ENCODE data around the gene MANSC1. TPM values are rescaled to one million over a fixed set of nuclear protein-coding genes. Genes with fewer than 3 reads are reported as not detected.
A peak's percentile ranks its signal among the peaks of the same experiment; 100 is the strongest.

Gene MANSC1
- total RNA-seq, 1 donor, result 10.9 TPM

DNA sequence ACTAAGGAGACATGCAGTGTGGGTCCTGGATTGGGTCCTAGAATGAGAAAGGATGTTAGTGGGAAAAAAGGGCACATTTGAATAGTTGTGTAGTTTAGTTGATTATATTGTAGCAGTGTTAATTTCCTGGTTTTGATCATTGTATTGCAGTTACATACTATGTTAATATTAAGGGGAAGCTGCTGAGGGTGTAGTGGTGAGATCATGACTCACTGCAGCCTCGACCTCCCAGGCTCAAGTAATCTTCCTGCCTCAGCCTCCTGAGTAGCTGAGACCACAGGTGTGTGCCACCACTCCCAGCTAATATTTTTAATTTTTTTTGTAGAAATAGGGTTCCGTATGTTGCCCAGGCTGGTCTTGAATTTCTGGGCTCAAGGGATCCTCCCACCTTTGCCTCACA, 28.6 kb upstream of the MANSC1 start:
- TF ChIP-seq, protein P1, sequence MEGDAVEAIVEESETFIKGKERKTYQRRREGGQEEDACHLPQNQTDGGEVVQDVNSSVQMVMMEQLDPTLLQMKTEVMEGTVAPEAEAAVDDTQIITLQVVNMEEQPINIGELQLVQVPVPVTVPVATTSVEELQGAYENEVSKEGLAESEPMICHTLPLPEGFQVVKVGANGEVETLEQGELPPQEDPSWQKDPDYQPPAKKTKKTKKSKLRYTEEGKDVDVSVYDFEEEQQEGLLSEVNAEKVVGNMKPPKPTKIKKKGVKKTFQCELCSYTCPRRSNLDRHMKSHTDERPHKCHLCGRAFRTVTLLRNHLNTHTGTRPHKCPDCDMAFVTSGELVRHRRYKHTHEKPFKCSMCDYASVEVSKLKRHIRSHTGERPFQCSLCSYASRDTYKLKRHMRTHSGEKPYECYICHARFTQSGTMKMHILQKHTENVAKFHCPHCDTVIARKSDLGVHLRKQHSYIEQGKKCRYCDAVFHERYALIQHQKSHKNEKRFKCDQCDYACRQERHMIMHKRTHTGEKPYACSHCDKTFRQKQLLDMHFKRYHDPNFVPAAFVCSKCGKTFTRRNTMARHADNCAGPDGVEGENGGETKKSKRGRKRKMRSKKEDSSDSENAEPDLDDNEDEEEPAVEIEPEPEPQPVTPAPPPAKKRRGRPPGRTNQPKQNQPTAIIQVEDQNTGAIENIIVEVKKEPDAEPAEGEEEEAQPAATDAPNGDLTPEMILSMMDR (IDR thresholded peaks at IDR 0.05; ENCODE audit: insufficient read depth, low read length), result no peak
- no peak overlapping the region for H3K4me3 ChIP-seq (ENCODE audit: low read depth, low read length)
- DNase-seq (ENCODE audit: low read depth), result no peak

DNA sequence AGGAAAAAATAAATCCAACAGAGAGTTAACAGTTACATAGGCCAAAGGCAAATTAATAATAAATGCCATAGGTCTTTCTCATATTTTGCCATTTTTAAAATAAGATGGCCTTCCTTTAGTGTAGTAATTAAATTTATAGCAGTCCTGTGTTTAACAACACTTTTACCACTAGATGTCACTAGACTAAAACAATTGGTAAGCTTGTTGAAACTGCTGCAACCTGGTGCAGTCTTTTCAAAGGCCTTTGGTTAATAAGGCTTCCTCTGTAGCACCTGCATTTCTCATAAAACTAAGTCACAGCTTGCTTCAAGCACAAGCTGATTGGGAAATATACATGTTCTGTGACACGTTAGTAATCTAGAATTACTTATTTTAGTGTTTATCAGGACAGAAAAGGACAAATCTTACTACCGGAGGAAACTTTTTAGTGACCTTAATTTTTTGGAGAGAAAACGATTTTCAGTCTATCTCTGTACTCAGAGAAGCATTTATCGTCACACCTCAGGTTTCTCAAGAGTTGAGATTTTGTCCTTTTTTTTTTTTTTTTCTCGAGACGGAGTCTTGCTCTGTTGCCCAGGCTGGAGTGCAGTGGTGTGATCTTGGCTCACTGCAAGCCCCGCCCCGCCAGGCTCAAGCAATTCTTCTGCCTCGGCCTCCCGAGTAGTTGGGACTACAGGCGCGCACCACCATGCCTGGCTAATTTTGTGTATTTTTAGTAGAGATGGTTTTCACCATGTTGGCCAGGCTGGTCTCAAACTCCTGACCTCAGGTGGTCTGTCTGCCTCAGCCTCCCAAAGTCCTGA, 26.8 kb upstream of the MANSC1 start:
- TF ChIP-seq, protein P1 (IDR thresholded peaks at IDR 0.05; ENCODE audit: insufficient read depth, low read length), result peak; percentile 56
- peak; percentile 89 for DNase-seq (ENCODE audit: low read depth)
- no peak overlapping the region for H3K4me3 ChIP-seq (ENCODE audit: low read depth, low read length)

DNA sequence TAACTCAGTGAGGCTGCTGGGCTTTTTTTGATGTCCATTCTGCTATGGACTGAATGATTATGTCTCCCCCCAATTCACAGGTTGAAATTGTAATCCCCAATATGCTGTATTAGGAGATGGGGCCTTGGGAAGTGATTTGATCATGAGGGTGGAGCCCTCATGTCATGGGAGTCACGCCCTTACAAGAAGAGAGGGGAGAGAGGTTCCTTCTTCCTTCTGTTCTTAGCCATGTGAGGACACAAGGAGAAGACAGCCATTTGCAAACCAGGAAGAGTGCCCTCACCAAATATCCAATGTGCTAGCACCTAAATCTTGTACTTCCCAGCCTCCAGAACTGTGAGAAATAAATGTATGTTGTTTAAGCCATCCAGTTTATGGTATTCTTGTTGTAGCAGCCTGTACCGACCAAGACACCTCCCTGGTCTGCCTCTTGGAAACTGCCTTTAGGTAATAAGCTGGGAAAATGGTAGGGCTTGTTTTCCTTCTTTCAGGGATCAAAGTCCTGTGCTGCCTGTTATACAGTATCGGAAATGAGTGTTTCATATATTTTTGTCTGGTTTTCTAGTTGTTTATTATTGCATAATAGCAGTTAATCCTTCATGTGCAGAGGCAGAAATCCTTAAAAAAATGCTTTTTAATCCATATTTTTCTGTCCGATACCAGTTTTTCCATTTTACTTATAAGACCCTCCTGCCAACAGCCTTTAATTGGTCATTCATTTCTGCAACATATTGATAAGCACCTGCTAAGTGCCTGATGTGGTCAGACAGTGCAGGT, 23.1 kb upstream of the MANSC1 start:
- no peak overlapping the region for H3K4me3 ChIP-seq (ENCODE audit: low read depth, low read length)
- TF ChIP-seq, protein P1 (IDR thresholded peaks at IDR 0.05; ENCODE audit: insufficient read depth, low read length), result no peak
- DNase-seq (ENCODE audit: low read depth), result no peak

DNA sequence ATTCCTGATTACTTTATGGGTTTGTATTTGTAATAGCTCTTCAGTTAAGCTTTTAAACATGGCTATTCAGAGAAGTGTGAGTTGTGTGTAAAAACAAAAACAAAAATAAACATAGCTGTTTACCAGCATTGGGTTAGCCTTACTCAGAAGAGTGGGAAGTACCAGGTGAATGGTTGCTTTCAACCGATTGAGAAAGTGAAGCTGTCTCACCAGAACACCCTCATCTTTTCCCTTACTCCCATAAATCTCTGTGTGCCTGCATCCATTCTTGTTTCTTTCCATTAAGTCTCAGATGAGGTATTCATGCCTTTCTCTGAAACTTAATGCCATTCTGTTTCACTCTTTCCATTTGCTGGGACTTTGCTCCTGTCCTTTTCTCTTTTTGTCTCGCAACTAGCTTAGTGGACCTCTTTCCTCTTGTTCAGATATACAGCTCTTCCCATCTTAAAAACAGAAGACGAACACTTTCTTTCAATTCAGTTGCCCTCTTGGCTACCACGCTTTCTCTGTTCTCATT, 17.5 kb upstream of the MANSC1 start:
- TF ChIP-seq, protein P1 (IDR thresholded peaks at IDR 0.05; ENCODE audit: insufficient read depth, low read length), result no peak
- DNase-seq (ENCODE audit: low read depth), result no peak
- H3K4me3 ChIP-seq (ENCODE audit: low read depth, low read length), result no peak overlapping the region

DNA sequence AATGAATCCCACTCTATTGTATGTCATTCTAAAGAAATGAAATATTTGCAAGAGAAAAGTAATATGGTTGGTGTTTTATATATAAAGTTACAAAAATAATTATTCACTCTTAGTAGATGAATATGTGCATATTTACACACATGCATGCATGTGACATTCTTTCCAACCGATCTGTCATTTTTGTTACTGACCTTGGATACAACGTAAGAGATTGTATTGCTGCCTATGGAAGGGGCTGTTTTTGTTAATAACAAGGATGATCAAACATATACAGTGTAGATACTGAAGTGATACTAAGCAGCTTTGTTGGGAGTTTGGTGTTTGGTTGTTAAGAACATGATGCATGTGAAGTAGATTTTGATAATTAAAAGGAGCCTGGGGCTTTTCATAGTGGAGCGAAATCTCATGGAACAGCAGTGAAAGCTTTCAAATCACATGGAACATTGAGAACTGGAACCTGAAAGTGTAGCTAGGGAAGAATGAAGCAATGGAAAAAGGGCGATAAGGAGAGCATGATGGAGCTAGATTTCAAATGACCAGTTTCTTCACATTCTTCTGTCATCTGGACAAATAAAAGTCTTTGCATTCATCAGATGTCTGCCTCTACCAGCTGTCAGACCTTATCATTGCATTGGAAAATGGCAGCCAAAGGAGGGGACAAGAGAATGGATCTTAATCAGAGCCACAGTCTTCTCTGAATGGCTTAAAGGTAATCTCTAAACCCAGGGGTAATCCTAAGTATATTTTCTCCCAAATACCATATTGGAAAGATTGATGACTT, 16.8 kb upstream of the MANSC1 start:
- TF ChIP-seq, protein P1 (IDR thresholded peaks at IDR 0.05; ENCODE audit: insufficient read depth, low read length), result no peak
- H3K4me3 ChIP-seq (ENCODE audit: low read depth, low read length), result no peak overlapping the region
- no peak for DNase-seq (ENCODE audit: low read depth)

DNA sequence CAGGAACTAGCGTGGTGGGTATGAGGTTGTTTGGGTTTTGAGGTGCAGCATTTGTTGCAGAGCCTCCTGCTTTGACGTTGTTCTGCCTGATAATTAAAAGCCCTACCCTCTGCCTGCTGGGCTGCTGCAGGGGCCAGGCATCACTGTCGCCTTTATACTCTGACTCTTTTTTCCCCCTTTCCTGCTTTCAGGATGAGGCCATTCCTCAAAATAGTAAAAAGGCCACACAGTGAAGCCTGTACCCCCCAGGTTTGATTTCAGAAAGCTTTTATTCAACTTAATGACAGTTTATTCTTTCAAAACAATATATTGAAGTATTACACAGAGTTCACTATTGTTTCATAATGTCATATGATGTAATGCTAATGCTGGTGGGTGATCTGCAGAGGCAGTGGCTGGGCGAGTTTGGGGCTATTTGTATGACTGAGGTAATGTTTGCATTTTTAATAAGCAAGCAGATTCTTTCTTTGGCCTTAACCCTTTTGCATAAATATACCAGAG, 15.9 kb upstream of the MANSC1 start:
- peak; percentile 59 for DNase-seq (ENCODE audit: low read depth)
- TF ChIP-seq, protein P1 (IDR thresholded peaks at IDR 0.05; ENCODE audit: insufficient read depth, low read length), result no peak

More for the DNA sequence above, 15.9 kb upstream of the MANSC1 start:
- no peak overlapping the region for H3K4me3 ChIP-seq (ENCODE audit: low read depth, low read length)
